PC-9 (cell line): ENCODE results near the gene CFAP73. TPM values are rescaled to one million over a fixed set of nuclear protein-coding genes. Genes with fewer than 3 reads are reported as not detected.

Source experiments
- BruUV-seq: library from RNA; stranded (reverse); fragments of 400-500 nt; replicated peaks from 2 replicates; lab custom pipeline; 2021; lab: Mats Ljungman, UMichigan
- CTCF ChIA-PET: fragments of 300-600 bp; sonication (Branson Sonifier 250); formaldehyde crosslinking; loops from one replicate; lab custom pipeline; 2022; ENCODE audit warnings: antibody characterized with exemption; lab: Charles Lee
- POLR2A ChIA-PET: fragments of 300-600 bp; sonication (Branson Sonifier 250); formaldehyde crosslinking; loops from one replicate; lab custom pipeline; 2022; ENCODE audit warnings: antibody characterized with exemption; ENCODE audit not compliant: unreplicated experiment; lab: Charles Lee
- DNase-seq, 2 experiments: peaks; one replicate each; pipeline versions ENCODE4 v3.0.0 to v3.0.0-alpha.2; 2015 to 2022; ENCODE audit warnings: mixed read lengths in 1 of 2
- H2AFZ ChIP-seq: fragments of 200-600 bp; sonication (generic); 2 replicates; pipeline ENCODE4 v1.8.1; 2017; ENCODE audit warnings: antibody characterized with exemption
- H3F3A ChIP-seq: fragments of 200-600 bp; sonication (generic); 2 replicates; pipeline ENCODE4 v1.8.1; 2017; ENCODE audit warnings: antibody characterized with exemption, mild to moderate bottlenecking, low read depth; ENCODE audit not compliant: insufficient read depth
- H3K27ac ChIP-seq: fragments of 200-600 bp; sonication (generic); 2 replicates; pipeline ENCODE4 v1.6.1; 2016; ENCODE audit warnings: mixed run types
- H3K27me3 ChIP-seq: fragments of 200-600 bp; sonication (generic); 2 replicates; pipeline ENCODE4 v1.6.1; 2016; ENCODE audit warnings: low read depth, mixed run types; ENCODE audit not compliant: insufficient read depth
- H3K36me3 ChIP-seq: fragments of 200-600 bp; sonication (generic); 2 replicates; pipeline ENCODE4 v1.6.1; 2016; ENCODE audit warnings: low read depth, mixed run types
- H3K4me1 ChIP-seq: fragments of 200-600 bp; sonication (generic); replicated peaks from 2 replicates; pipeline ENCODE4 v1.6.1; 2016; ENCODE audit warnings: mixed run types; ENCODE audit not compliant: insufficient read depth
- H3K4me2 ChIP-seq: fragments of 200-600 bp; sonication (generic); 2 replicates; pipeline ENCODE4 v1.6.1; 2017; ENCODE audit warnings: mixed run types
- H3K4me3 ChIP-seq: fragments of 200-600 bp; sonication (generic); 2 replicates; pipeline ENCODE4 v1.6.1; 2016; ENCODE audit warnings: mixed run types
- H3K79me2 ChIP-seq: fragments of 200-600 bp; sonication (generic); 2 replicates; pipeline ENCODE4 v1.6.1; 2017; ENCODE audit warnings: low read depth, mixed run types
- H3K9me2 ChIP-seq: fragments of 200-600 bp; sonication (generic); 2 replicates; pipeline ENCODE4 v1.8.1; 2017; ENCODE audit warnings: mild to moderate bottlenecking; ENCODE audit not compliant: insufficient read depth
- H3K9me3 ChIP-seq: fragments of 200-600 bp; sonication (generic); 2 replicates; pipeline ENCODE4 v1.8.1; 2016; ENCODE audit warnings: low read depth; ENCODE audit not compliant: insufficient read depth
- H4K20me1 ChIP-seq: fragments of 200-600 bp; sonication (generic); 2 replicates; pipeline ENCODE4 v1.8.1; 2017; ENCODE audit not compliant: insufficient read depth
- EZH2 ChIP-seq: fragments of 200-600 bp; sonication (generic); IDR thresholded peaks from 2 replicates; pipeline ENCODE4 v1.8.0; 2017; ENCODE audit warnings: antibody characterized with exemption, low read depth
- intact Hi-C: fragments of 100-400 bp; cut with micrococcal nuclease; formaldehyde crosslinking; loops from one replicate; pipeline ENCODE4 v1.10.0; 2022; ENCODE audit not compliant: unreplicated experiment
- total RNA-seq: library from RNA; stranded (reverse); gene quantifications from 2 replicates; pipeline ENCODE4 v1.2.3, GENCODE V29; 2021
- TF ChIP-seq, protein P1 (sequence below): fragments of 200-600 bp; sonication (generic); conservative IDR thresholded peaks from 2 replicates; pipeline ENCODE4 v1.6.1; 2017; ENCODE audit warnings: mixed run types, antibody characterized with exemption, mild to moderate bottlenecking, moderate library complexity

Gene CFAP73
- total RNA-seq, 1 experiment from 2014 or later: 1.9 TPM

DNA sequence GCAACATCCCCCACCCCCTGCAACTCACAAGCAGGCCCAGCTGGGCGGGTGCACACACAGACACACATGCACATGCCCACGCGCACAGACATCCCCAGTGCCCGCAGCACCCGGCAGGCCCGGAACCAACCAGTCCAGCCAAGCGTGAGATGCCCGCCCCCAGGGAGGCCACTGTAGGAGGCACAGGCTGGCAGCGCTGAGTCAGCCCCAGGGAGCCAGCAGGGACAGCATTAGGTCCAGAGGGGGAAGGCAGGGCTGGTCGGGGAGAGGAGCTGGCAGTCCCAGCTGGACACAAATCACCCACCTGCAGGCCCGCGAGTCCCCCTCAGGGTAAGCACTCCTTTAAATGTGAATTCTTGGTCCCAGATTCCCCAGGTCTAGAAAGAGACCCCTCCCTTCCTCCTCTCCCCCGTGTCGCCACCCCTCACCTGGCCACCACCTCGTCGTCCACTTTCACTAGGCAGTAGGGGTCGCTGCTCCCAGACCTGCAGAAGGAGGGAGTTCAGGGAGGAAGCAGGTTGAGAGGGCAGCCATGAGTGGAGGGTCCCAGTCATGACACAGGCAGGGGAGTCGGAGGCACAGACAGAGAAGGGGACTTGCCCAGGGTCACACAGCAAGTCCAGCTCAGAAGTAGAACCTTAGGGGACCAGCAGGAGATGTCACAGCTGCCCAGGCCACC is 18.9 kb upstream of the CFAP73 start:
- H3K36me3 ChIP-seq: no peaks in the 10 kb centered on the region
- no peaks in the 10 kb centered on the region for H3F3A ChIP-seq
- H3K9me2 ChIP-seq: no peaks in the 10 kb centered on the region
- peak in 1 of 2 experiments; percentile 27 for DNase-seq
- no peaks in the 10 kb centered on the region for H3K27me3 ChIP-seq
- TF ChIP-seq, protein P1, sequence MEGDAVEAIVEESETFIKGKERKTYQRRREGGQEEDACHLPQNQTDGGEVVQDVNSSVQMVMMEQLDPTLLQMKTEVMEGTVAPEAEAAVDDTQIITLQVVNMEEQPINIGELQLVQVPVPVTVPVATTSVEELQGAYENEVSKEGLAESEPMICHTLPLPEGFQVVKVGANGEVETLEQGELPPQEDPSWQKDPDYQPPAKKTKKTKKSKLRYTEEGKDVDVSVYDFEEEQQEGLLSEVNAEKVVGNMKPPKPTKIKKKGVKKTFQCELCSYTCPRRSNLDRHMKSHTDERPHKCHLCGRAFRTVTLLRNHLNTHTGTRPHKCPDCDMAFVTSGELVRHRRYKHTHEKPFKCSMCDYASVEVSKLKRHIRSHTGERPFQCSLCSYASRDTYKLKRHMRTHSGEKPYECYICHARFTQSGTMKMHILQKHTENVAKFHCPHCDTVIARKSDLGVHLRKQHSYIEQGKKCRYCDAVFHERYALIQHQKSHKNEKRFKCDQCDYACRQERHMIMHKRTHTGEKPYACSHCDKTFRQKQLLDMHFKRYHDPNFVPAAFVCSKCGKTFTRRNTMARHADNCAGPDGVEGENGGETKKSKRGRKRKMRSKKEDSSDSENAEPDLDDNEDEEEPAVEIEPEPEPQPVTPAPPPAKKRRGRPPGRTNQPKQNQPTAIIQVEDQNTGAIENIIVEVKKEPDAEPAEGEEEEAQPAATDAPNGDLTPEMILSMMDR: no peak
- TF ChIP-seq EZH2: no peak
- H3K4me3 ChIP-seq: no peak overlapping the region
- peaks cover 15% of the 10 kb centered on the region for H3K79me2 ChIP-seq
- H3K4me2 ChIP-seq: no peak overlapping the region
- H3K27ac ChIP-seq: no peak overlapping the region
- CTCF ChIA-PET: interaction anchor here (0.6 kb wide), 1 partner anchor 9 kb away, joined by 4 read pairs; no protein-coding TSS in a partner anchor
- no peaks in the 10 kb centered on the region; the same call in 1 of the 2 replicates for H4K20me1 ChIP-seq
- no peaks in the 10 kb centered on the region for H3K9me3 ChIP-seq
- H2AFZ ChIP-seq: no peak overlapping the region
- H3K4me1 ChIP-seq: peaks cover 17% of the 10 kb centered on the region
- POLR2A ChIA-PET: no interaction called here
- BruUV-seq: no TSS peak
- intact Hi-C loops: no loop called here

DNA sequence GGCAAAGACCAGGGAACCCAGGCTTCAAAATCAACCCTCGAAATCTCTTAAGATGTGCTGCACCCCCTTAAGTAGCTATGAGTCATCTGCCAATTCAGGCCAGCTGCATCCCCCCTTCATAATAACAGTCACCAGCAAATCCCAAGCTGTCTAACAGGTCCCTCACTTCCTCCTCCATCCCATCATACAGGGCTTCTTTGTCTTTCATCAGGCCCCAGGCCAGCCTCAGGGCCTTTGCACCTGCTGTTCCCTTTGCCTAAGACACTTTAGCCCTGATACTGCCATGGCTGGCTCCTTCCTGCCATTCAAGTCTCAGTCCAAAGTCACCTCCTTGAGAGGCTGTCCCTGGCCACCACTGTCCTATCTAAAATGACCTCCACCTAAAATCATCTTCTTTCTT is 18.0 kb upstream of the CFAP73 start:
- H3K4me2 ChIP-seq: no peak overlapping the region
- no peak overlapping the region for H2AFZ ChIP-seq
- no peak overlapping the region for H3K27ac ChIP-seq
- no peak overlapping the region for H3K4me3 ChIP-seq
- TF ChIP-seq EZH2: no peak
- TF ChIP-seq, protein P1: no peak
- DNase-seq: no peak
- peaks cover 25% of the 10 kb centered on the region for H3K4me1 ChIP-seq
- H3K27me3 ChIP-seq: no peaks in the 10 kb centered on the region
- no peaks in the 10 kb centered on the region; the same call in 1 of the 2 replicates for H4K20me1 ChIP-seq
- intact Hi-C loops: no loop called here
- H3K9me2 ChIP-seq: no peaks in the 10 kb centered on the region
- CTCF ChIA-PET: no interaction called here
- H3K36me3 ChIP-seq: no peaks in the 10 kb centered on the region
- BruUV-seq: no TSS peak
- POLR2A ChIA-PET: no interaction called here
- no peaks in the 10 kb centered on the region for H3K9me3 ChIP-seq
- H3K79me2 ChIP-seq: peaks cover 15% of the 10 kb centered on the region
- H3F3A ChIP-seq: peaks cover 8% of the 10 kb centered on the region

DNA sequence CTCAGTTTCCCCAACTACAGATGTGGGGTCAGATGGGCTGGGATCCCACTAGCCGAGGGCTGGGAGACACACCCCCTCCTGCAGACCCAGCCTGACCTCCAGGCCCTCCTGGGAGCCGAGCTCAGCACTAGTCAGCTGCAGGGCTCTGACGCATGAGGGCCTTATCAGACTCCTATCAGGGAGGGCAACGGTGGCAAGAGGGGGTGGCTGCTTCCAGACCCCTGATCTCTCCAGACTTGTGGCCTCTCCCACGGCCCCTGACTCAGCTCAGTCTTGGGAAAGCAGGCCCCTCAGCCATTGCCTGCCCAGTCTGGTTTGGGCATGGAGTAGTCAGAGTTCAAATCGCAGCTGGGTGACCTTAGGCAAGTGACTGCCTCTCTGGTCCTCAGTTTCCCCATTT is 16.5 kb upstream of the CFAP73 start:
- Histone ChIP-seq H3K9me3 (no peaks in the 10 kb centered on the region), H3F3A (peaks cover 23% of the 10 kb centered on the region), H3K27ac (no peak overlapping the region), H3K27me3 (no peaks in the 10 kb centered on the region), H3K4me2 (peak overlapping the region; percentile 90; the same call in 1 of the 2 replicates), H3K4me1 (peaks cover 38% of the 10 kb centered on the region), H3K4me3 (no peak overlapping the region), H3K36me3 (no peaks in the 10 kb centered on the region), H4K20me1 (no peaks in the 10 kb centered on the region; the same call in 1 of the 2 replicates), H3K79me2 (peaks cover 15% of the 10 kb centered on the region), H2AFZ (no peak overlapping the region), H3K9me2 (no peaks in the 10 kb centered on the region)
- DNase-seq: no peak
- ChIA-PET POLR2A (interaction anchor here (0.5 kb wide), 1 partner anchor 11 kb away, joined by 6 read pairs; no protein-coding TSS in a partner anchor), CTCF (no interaction called here)
- TF ChIP-seq, protein P1: no peak
- no peak for TF ChIP-seq EZH2
- no TSS peak for BruUV-seq
- intact Hi-C loops: no loop called here
